A549 (cell line): ENCODE measurements around the gene OR2T2.
"Not testable (repeated sequence)": the region's sequence is repeated elsewhere in the genome, so short reads cannot be mapped to it uniquely, and the experiment has no call there.

Experiments
- CHD2 ChIP-seq: fragments of 150-350 bp; IDR thresholded peaks from 2 replicates; pipeline ENCODE4 v1.6.1; 2014; ENCODE audit warnings: low read length; ENCODE audit not compliant: partially characterized antibody
- CTCF ChIP-seq: fragments of >200 bp; sonication (Bioruptor Twin); formaldehyde crosslinking; IDR thresholded peaks from 3 replicates; pipeline ENCODE4 v1.5.1; 2016
- EP300 ChIP-seq, 2 experiments: fragments of >200 bp; sonication (Bioruptor Twin); formaldehyde crosslinking; IDR thresholded peaks; 2 replicates in 1 of 2; 3 replicates in 1 of 2; pipeline ENCODE4 v1.6.1; 2016 to 2017
- ESRRA ChIP-seq: fragments of 150-350 bp; IDR thresholded peaks from 2 replicates; pipeline ENCODE4 v1.6.1; 2014; ENCODE audit warnings: mild to moderate bottlenecking, low read length, borderline replicate concordance
- JUN ChIP-seq, 2 experiments: fragments of >200 bp; sonication (Bioruptor Twin); formaldehyde crosslinking; IDR thresholded peaks; 2 replicates in 1 of 2; 3 replicates in 1 of 2; pipeline ENCODE4 v1.6.1; 2016 to 2017
- JUNB ChIP-seq: fragments of >200 bp; sonication (Bioruptor Twin); formaldehyde crosslinking; IDR thresholded peaks from 2 replicates; pipeline ENCODE4 v1.6.1; 2016
- MYC ChIP-seq: IDR thresholded peaks from 2 replicates; pipeline ENCODE4 v1.6.1; 2012; ENCODE audit warnings: mild to moderate bottlenecking, inconsistent platforms, low read length, improper control_type of control experiment, borderline replicate concordance
- PBX3 ChIP-seq: IDR thresholded peaks from 2 replicates; pipeline ENCODE4 v1.6.1; 2012
- POLR2A ChIP-seq: IDR thresholded peaks from 2 replicates; pipeline ENCODE4 v1.6.1; 2012; ENCODE audit warnings: mild to moderate bottlenecking, low read length
- RAD21 ChIP-seq, 2 experiments: fragments of >200 bp in 1 of 2; sonication (Bioruptor Twin) in 1 of 2; formaldehyde crosslinking in 1 of 2; IDR thresholded peaks in 1 of 2; conservative IDR thresholded peaks in 1 of 2; 2 replicates in 1 of 2; 3 replicates in 1 of 2; pipeline ENCODE4 v1.6.1; 2012 to 2018; ENCODE audit warnings: inconsistent platforms in 1 of 2
- REST ChIP-seq: fragments of 200-600 bp; sonication (generic); IDR thresholded peaks from 2 replicates; pipeline ENCODE4 v1.6.1; 2016; ENCODE audit warnings: antibody characterized with exemption, mild to moderate bottlenecking, moderate library complexity

GRCh38 chr1:248439283-248439682, 6.2 kb upstream of the OR2T2 start:
- TF ChIP-seq CTCF; JUNB; REST; CHD2; RAD21 (conservative IDR thresholded peaks at IDR 0.05 in 1 of 2, IDR thresholded peaks at IDR 0.05 in 1 of 2); EP300 (IDR thresholded peaks at IDR 0.05); POLR2A; ESRRA; MYC; PBX3; JUN (IDR thresholded peaks at IDR 0.05): not testable (repeated sequence)
